Measurements from ENCODE around the gene NLRP1. TPM values are rescaled to one million over a fixed set of nuclear protein-coding genes. Genes with fewer than 3 reads are reported as not detected.
A peak's percentile ranks its signal among the peaks of the same experiment; 100 is the strongest.

The NLRP1 gene
- total and polyA plus RNA-seq, 9 of the 15 experiments (the other 6 are each of a cell fraction or from before 2014, with no cell fraction given), result 4.0 to 69.4 (median 27.7) TPM

DNA sequence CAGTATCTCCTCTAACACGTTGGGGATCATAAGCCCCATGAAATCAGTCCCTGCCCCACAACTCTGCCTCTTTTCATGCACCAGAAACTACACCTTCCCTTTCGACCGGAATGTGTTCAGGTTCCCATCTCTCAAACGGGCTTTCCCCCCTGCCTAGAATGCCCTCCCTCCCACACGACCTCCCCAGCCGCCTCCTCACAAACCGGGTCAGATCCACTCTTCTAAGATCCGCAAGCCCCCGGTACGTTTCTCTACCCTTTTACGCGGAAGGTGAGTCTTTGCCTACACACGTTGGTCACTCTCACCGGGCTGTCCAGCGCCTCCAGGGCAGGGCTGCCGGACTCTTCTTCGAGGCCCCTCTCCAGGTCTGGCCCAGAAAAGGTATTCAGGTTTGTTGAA lies 116.2 kb downstream of the NLRP1 start:
- Histone ChIP-seq H3K36me3 (ENCODE audit: control insufficient read depth, insufficient read depth, low read length) (peaks cover 30% of the 10 kb centered on the region; the same call in 1 of the 3 replicates), H3K9me3 (replicated peaks; ENCODE audit: control insufficient read depth, insufficient read depth, low read depth, low read length) (no peaks in the 10 kb centered on the region), H4K20me1 (replicated peaks; ENCODE audit: control insufficient read depth, insufficient read depth, low read length) (0 out of 2 replicates have a peak, but pooled peaks cover 2% of the 10 kb centered on the region), H3K27ac (ENCODE audit: extremely low read depth, low read depth, low read length) (peak overlapping the region; percentile 70), H3K4me3 (peak overlapping the region; percentile 97), H3K9ac (ENCODE audit: insufficient read depth in 1 of 2, low read depth in 2 of 2, low read length in 2 of 2) (peak overlapping the region; percentile 83 to 94), H3K27me3 (ENCODE audit: control insufficient read depth in 2 of 2, insufficient read depth in 2 of 2, low read length in 2 of 2) (no peaks in the 10 kb centered on the region), H3K9me1 (ENCODE audit: control insufficient read depth, insufficient read depth, low read length) (no peaks in the 10 kb centered on the region), H3K4me1 (replicated peaks in 1 of 2; ENCODE audit: control insufficient read depth in 2 of 2, insufficient read depth in 2 of 2, low read length in 2 of 2) (peaks cover 4 to 6% of the 10 kb centered on the region in 2 experiments; a peak in 4 of 5 replicates), H2AFZ (ENCODE audit: low read depth, low read length) (peak overlapping the region; percentile 91), H3K4me2 (ENCODE audit: insufficient read depth, low read length) (peak overlapping the region; percentile 93), H3K79me2 (ENCODE audit: control insufficient read depth, insufficient read depth, low read length) (peaks cover 58% of the 10 kb centered on the region)
- ChIA-PET POLR2A (interaction anchor here (1.1 to 2.3 kb wide), 3 partner anchors 18 to 968 kb away, joined by 3 to 15 read pairs (median 4); partner anchors contain the start of genes DERL2, MIS12 and NUP88), CTCF (ENCODE audit: low intra/inter-chr PET ratio) (no interaction called here)
- BruUV-seq (replicated peaks), result TSS peak; percentile 36
- WGBS (ENCODE audit: insufficient coverage, low coverage, missing lambda C conversion rate), result under 1% methylated on average over 17 of the region's 17 CpGs
- no peak for TF ChIP-seq ZNF79 (CRISPR knock-in tag; IDR thresholded peaks at IDR 0.05; ENCODE audit: low read depth)
- TF ChIP-seq ZNF584 (CRISPR knock-in tag; IDR thresholded peaks at IDR 0.05; ENCODE audit: low read depth), result no peak
- TF ChIP-seq, protein P1, sequence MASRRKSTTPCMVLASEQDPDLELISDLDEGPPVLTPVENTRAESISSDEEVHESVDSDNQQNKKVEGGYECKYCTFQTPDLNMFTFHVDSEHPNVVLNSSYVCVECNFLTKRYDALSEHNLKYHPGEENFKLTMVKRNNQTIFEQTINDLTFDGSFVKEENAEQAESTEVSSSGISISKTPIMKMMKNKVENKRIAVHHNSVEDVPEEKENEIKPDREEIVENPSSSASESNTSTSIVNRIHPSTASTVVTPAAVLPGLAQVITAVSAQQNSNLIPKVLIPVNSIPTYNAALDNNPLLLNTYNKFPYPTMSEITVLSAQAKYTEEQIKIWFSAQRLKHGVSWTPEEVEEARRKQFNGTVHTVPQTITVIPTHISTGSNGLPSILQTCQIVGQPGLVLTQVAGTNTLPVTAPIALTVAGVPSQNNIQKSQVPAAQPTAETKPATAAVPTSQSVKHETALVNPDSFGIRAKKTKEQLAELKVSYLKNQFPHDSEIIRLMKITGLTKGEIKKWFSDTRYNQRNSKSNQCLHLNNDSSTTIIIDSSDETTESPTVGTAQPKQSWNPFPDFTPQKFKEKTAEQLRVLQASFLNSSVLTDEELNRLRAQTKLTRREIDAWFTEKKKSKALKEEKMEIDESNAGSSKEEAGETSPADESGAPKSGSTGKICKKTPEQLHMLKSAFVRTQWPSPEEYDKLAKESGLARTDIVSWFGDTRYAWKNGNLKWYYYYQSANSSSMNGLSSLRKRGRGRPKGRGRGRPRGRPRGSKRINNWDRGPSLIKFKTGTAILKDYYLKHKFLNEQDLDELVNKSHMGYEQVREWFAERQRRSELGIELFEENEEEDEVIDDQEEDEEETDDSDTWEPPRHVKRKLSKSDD (conservative IDR thresholded peaks at IDR 0.05; ENCODE audit: low read length), result no peak
- no peak for TF ChIP-seq EWSR1 (IDR thresholded peaks at IDR 0.05; ENCODE audit: borderline replicate concordance, low read depth, partially characterized antibody)
- FAIRE-seq (no peak), ATAC-seq (peak; percentile 56), DNase-seq (ENCODE audit: extremely low read depth in 1 of 4, low spot score in 3 of 4) (peak in 3 of 4 experiments; percentile 11 to 19 (median 11))
- in situ Hi-C loops (cut with MboI) (no loop called here), intact Hi-C loops (cut with micrococcal nuclease) (no loop called here)

All from K562 (cell line).